ENCODE data around the gene METTL26.

METTL26 gene

GRCh38 chr16:586645-587590, 49.2 kb downstream of the METTL26 start:
- DNase-seq, result peak in 9 of 58 donors; percentile 16 to 56 (median 22)

- peak in 3 of 58 donors; percentile 9 to 33 (median 15) for DNase-seq
These were observed 50.0 kb downstream of the METTL26 start for GRCh38 chr16:586047-586644.

GRCh38 chr16:585351-585750, 50.8 kb downstream of the METTL26 start:
- no peak for DNase-seq
